Breast epithelium (tissue), 4 donors: Measurements from ENCODE around the gene COLEC11. TPM values are rescaled to one million over a fixed set of nuclear protein-coding genes. Genes with fewer than 3 reads are reported as not detected.

Experiments
- DNase-seq, 2 donors: peaks; one replicate each; pipeline ENCODE4 v3.0.0-alpha.2; 2019; ENCODE audit warnings: low spot score in 2 of 2
- H3K27ac ChIP-seq, 2 donors: fragments of 200-600 bp; sonication (generic) in 1 of 2; one replicate each; pipeline ENCODE4 v1.5.1; 2016 to 2019; ENCODE audit warnings: mild to moderate bottlenecking in 1 of 2
- H3K27me3 ChIP-seq, 2 donors: fragments of 200-600 bp; sonication (generic) in 1 of 2; one replicate each; pipeline versions ENCODE4 v1.5.1 to v1.6.0; 2017 to 2019; ENCODE audit warnings: control low read depth in 1 of 2, mild to moderate bottlenecking in 1 of 2
- H3K36me3 ChIP-seq: fragments of 200-600 bp; one replicate; pipeline ENCODE4 v1.5.1; 2019
- H3K4me1 ChIP-seq, 2 donors: fragments of 200-600 bp; sonication (generic); one replicate each; pipeline ENCODE4 v1.5.1; 2016 to 2019; ENCODE audit warnings: control low read depth in 1 of 2
- H3K4me3 ChIP-seq, 3 donors: fragments of 200-600 bp; sonication (generic); 1 replicate in 2 of 3; 2 replicates in 1 of 3; pipeline ENCODE4 v1.5.1; 2016 to 2019; ENCODE audit warnings: mild to moderate bottlenecking in 3 of 3, moderate library complexity in 2 of 3
- H3K9me3 ChIP-seq, 2 donors: fragments of 200-600 bp; sonication (generic) in 1 of 2; one replicate each; pipeline ENCODE4 v1.5.1; 2016 to 2019; ENCODE audit warnings: control low read depth in 1 of 2
- CTCF ChIP-seq, 3 donors: fragments of 450-650 bp; IDR thresholded peaks; one replicate each; pipeline ENCODE4 v1.5.1; 2016 to 2017; ENCODE audit warnings: antibody characterized with exemption in 3 of 3, mild to moderate bottlenecking in 3 of 3, moderate library complexity in 3 of 3
- POLR2A ChIP-seq: fragments of 450-650 bp; IDR thresholded peaks from one replicate; pipeline ENCODE4 v1.6.1; 2016; ENCODE audit warnings: antibody characterized with exemption, mild to moderate bottlenecking, moderate library complexity
- POLR2AphosphoS5 ChIP-seq, 3 donors: sonication (generic); formaldehyde crosslinking; IDR thresholded peaks; one replicate each; pipeline ENCODE4 v1.6.1; 2017; ENCODE audit warnings: antibody characterized with exemption in 3 of 3
- intact Hi-C: fragments of 100-400 bp; cut with DNase I; formaldehyde crosslinking; loops from one replicate; pipeline ENCODE4 v1.15.1; 2023; ENCODE audit warnings: low total_unique reads
- total RNA-seq, 3 donors: library from RNA; depleted of rRNA; stranded (reverse); fragments of >200 nt; gene quantifications; one replicate each; pipeline ENCODE4 v1.1.0, GENCODE V29; 2016

The COLEC11 gene
- total RNA-seq, 3 donors from 2014 or later, result 0.33 to 1.9 (median 1.0) TPM

- H3K4me3 ChIP-seq, result no peak overlapping the region
- no peak for DNase-seq
Observed at GRCh38 chr2:3644891-3645605, 50.1 kb downstream of the COLEC11 start.

GRCh38 chr2:3645745-3646389 is 51.0 kb downstream of the COLEC11 start:
- Histone ChIP-seq H3K4me3 (no peak overlapping the region), H3K27me3 (no peaks in the 10 kb centered on the region), H3K4me1 (no peaks in the 10 kb centered on the region), H3K36me3 (no peaks in the 10 kb centered on the region), H3K9me3 (no peaks in the 10 kb centered on the region), H3K27ac (no peak overlapping the region)
- TF ChIP-seq POLR2AphosphoS5 (IDR thresholded peaks at IDR 0.05) (no peak), CTCF (IDR thresholded peaks at IDR 0.05) (no peak), POLR2A (no peak)
- no peak for DNase-seq
- intact Hi-C loops, result no loop called here

More at GRCh38 chr2:3644891-3645605, 50.1 kb downstream of the COLEC11 start:
- H3K27me3 ChIP-seq, result no peaks in the 10 kb centered on the region
- H3K9me3 ChIP-seq, result no peaks in the 10 kb centered on the region
- no peak overlapping the region for H3K27ac ChIP-seq
- intact Hi-C loops, result no loop called here
- H3K4me1 ChIP-seq, result no peaks in the 10 kb centered on the region
- TF ChIP-seq POLR2AphosphoS5 (IDR thresholded peaks at IDR 0.05) (no peak), CTCF (IDR thresholded peaks at IDR 0.05) (no peak), POLR2A (no peak)
- no peaks in the 10 kb centered on the region for H3K36me3 ChIP-seq

GRCh38 chr2:3646446-3646845 is 51.5 kb downstream of the COLEC11 start:
- Histone ChIP-seq H3K36me3 (no peaks in the 10 kb centered on the region), H3K27ac (no peak overlapping the region), H3K9me3 (no peaks in the 10 kb centered on the region), H3K4me1 (no peaks in the 10 kb centered on the region), H3K4me3 (no peak overlapping the region), H3K27me3 (no peaks in the 10 kb centered on the region)
- intact Hi-C loops, result no loop called here
- no peak for TF ChIP-seq POLR2A
- TF ChIP-seq CTCF (IDR thresholded peaks at IDR 0.05), result no peak
- no peak for TF ChIP-seq POLR2AphosphoS5 (IDR thresholded peaks at IDR 0.05)
- no peak for DNase-seq

- intact Hi-C loops, result no loop called here
- no peak for DNase-seq
Observed at GRCh38 chr2:3647246-3647645, 52.3 kb downstream of the COLEC11 start.

More at GRCh38 chr2:3647246-3647645, 52.3 kb downstream of the COLEC11 start:
- TF ChIP-seq POLR2A (no peak), POLR2AphosphoS5 (IDR thresholded peaks at IDR 0.05) (no peak), CTCF (IDR thresholded peaks at IDR 0.05) (no peak)
- Histone ChIP-seq H3K4me3 (no peak overlapping the region), H3K9me3 (no peaks in the 10 kb centered on the region), H3K36me3 (no peaks in the 10 kb centered on the region), H3K4me1 (no peaks in the 10 kb centered on the region), H3K27me3 (no peaks in the 10 kb centered on the region), H3K27ac (no peak overlapping the region)
